Mammary epithelial cell (primary cell): Measurements from ENCODE around the gene FAM13A.

Experiments used
- CTCF ChIP-seq, 2 donors: IDR thresholded peaks in 1 of 2; conservative IDR thresholded peaks in 1 of 2; 2 replicates each; pipeline ENCODE4 v1.5.1; 2011 to 2012; ENCODE audit warnings: inconsistent platforms in 2 of 2, low read length in 2 of 2, mild to moderate bottlenecking in 2 of 2, control low read depth in 1 of 2, low read depth in 1 of 2; ENCODE audit not compliant: insufficient read depth in 1 of 2; ENCODE audit errors: extremely low read depth in 1 of 2
- EZH2 ChIP-seq: IDR thresholded peaks from 2 replicates; pipeline ENCODE4 v1.6.1; 2012; ENCODE audit warnings: low read length, inconsistent platforms, borderline replicate concordance

GRCh38 chr4:88865046-88865445 is 191.9 kb downstream of the FAM13A start:
- TF ChIP-seq CTCF (conservative IDR thresholded peaks at IDR 0.05 in 1 of 2, IDR thresholded peaks at IDR 0.05 in 1 of 2; ENCODE audit: extremely low read depth in 1 of 2, insufficient read depth in 1 of 2, low read depth in 1 of 2, low read length in 2 of 2) (no peak), EZH2 (no peak)
